GM19099 (cell line): Measurements from ENCODE around the gene HIPK2.

ENCODE experiments used
- POLR2A ChIP-seq: IDR thresholded peaks from 3 replicates; pipeline ENCODE4 v1.6.1; 2011; ENCODE audit warnings: low read depth; ENCODE audit not compliant: insufficient read length; ENCODE audit errors: extremely low read depth

The HIPK2 gene

DNA sequence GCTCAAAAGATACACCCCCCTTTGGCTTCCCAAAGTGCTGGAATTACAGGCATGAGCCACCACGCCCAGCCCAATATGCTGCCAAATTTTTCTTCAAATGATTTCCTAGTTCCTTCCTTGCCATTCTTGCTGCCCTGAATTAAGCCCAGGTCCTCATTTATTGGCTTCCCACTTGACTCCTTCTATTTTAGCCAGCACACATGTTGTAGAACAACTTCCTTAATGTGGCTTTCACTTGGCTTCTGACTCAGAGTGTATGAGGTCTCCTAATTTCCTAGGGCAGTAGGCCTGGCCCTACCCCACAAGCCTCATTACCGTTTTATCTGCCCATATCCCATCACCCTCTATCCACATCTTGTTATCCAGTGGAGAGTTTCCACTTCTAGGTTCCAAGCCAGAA, 21.8 kb upstream of the HIPK2 start:
- TF ChIP-seq POLR2A, result no peak

GRCh38 chr7:139798892-139799291, 21.1 kb upstream of the HIPK2 start:
- no peak for TF ChIP-seq POLR2A

DNA sequence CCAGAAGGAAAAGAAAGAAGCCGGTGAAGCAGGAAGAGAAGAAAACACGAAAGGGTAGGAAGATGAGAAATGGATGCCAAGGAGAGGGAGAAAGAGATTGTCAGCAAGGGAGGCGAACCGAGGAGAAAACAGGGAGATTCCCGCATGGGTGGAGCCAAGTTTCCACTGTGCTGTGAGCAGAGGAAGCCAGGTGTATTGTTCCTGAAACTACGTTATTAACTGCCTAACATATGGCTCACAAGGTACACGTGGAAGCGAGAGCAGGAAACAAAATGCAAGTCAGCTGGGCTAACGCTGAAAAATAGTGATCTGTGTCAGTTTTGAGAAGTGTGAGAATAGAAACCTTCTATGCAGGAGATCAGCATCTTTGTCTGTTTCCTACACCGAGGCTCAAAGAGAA, 20.4 kb upstream of the HIPK2 start:
- TF ChIP-seq POLR2A, result no peak

DNA sequence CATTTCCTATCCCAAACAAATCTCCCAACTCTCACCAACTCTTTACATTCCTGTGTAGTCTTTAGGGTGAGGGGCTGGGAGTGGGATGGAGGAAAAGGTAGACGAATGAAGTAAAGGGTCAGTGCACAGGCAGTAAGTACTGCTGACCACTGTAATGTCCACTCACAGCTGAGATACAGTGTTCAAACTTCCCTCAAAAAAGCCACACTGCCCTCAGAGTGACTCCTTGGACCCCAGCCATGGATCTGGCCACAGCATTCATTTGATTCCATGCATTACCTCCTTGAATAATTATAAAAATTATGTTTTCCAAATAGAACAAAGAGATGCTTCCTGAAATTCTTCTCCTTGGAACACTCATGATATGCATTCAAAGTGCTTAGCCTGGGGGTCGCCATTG, 19.8 kb upstream of the HIPK2 start:
- TF ChIP-seq POLR2A, result no peak

- TF ChIP-seq POLR2A, result no peak
Measured at GRCh38 chr7:139791316-139791715, 13.5 kb upstream of the HIPK2 start.

- no peak for TF ChIP-seq POLR2A
Measured at GRCh38 chr7:139784648-139785047, 6.8 kb upstream of the HIPK2 start.

GRCh38 chr7:139783647-139784385, 6.0 kb upstream of the HIPK2 start:
- no peak for TF ChIP-seq POLR2A

GRCh38 chr7:139782932-139783331, 5.1 kb upstream of the HIPK2 start:
- no peak for TF ChIP-seq POLR2A

GRCh38 chr7:139777133-139777891, 486 bp downstream of the HIPK2 start:
- peak; percentile 10 for TF ChIP-seq POLR2A

- TF ChIP-seq POLR2A, result peak; percentile 31
Measured at GRCh38 chr7:139776486-139777132, 1.2 kb downstream of the HIPK2 start.

DNA sequence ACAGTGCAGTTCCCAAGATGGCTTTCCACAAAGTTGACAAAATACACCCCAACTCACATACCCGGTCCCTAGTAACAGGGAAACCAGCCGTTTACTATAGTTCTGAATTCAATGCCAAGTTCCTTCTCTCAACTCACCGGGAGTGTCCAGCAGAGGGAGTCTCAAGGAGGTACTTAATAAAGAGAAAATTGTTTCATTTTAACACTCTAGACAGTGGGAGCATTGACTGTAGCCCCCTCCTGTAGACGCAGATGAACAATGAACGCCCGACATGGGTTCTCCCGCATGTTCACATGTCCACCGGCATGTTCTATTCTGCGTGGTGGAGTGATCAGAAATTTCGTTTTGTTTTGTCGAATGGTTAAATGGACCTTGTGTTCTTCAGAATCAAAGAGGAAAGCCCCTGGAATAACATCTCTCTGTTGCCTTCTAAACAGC, 1.9 kb downstream of the HIPK2 start:
- TF ChIP-seq POLR2A, result peak; percentile 45

DNA sequence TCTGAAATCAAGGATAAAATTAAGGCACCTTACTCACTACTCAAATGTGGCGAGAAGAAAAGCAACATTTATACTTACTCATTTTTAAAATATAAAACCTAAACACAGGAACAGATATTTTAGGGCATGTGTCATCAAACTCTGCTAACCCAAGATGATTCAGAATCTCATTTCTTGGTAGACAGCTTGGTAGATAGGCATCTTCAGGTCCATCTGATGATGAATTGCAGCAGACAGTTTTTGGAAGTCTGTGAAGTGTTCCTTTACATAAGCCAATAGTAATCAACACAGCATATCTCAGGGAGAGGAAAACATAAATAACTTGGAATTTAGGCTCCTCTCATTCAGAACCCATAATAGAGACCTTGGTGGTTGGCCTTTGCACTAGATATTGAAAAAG, 3.4 kb downstream of the HIPK2 start:
- TF ChIP-seq POLR2A, result no peak

- no peak for TF ChIP-seq POLR2A
Measured at GRCh38 chr7:139773371-139773770, 4.4 kb downstream of the HIPK2 start.

- TF ChIP-seq POLR2A, result no peak
Measured at GRCh38 chr7:139772873-139773272, 4.9 kb downstream of the HIPK2 start.

GRCh38 chr7:139772115-139772514, 5.7 kb downstream of the HIPK2 start:
- no peak for TF ChIP-seq POLR2A
